SJSA1 (cell line): ENCODE results near the gene AGER. TPM values are rescaled to one million over a fixed set of nuclear protein-coding genes. Genes with fewer than 3 reads are reported as not detected.
A peak's percentile ranks its signal among the peaks of the same experiment; 100 is the strongest.
"Not testable (repeated sequence)": the region's sequence is repeated elsewhere in the genome, so short reads cannot be mapped to it uniquely, and the experiment has no call there.

Source experiments
- DNase-seq, 2 experiments: peaks; one replicate each; pipeline ENCODE4 v3.0.0-alpha.2; 2015 to 2020; ENCODE audit warnings: low spot score in 2 of 2, low read depth in 1 of 2
- H3K27ac ChIP-seq: fragments of 250-450 bp; sonication (Bioruptor Pico); 2 replicates; pipeline ENCODE4 v1.5.1; 2020; ENCODE audit warnings: mild to moderate bottlenecking, moderate library complexity
- H3K27me3 ChIP-seq: fragments of 250-450 bp; sonication (Bioruptor Pico); replicated peaks from 2 replicates; pipeline ENCODE4 v1.5.1; 2020; ENCODE audit warnings: mild to moderate bottlenecking, moderate library complexity
- H3K36me3 ChIP-seq: fragments of 250-450 bp; sonication (Bioruptor Pico); 2 replicates; pipeline ENCODE4 v1.5.1; 2020; ENCODE audit warnings: mild to moderate bottlenecking
- H3K4me1 ChIP-seq: fragments of 250-450 bp; sonication (Bioruptor Pico); replicated peaks from 2 replicates; pipeline ENCODE4 v1.6.1; 2021; ENCODE audit warnings: mild to moderate bottlenecking
- H3K4me3 ChIP-seq: fragments of 250-450 bp; sonication (Bioruptor Pico); 2 replicates; pipeline ENCODE4 v1.5.1; 2020; ENCODE audit warnings: mild to moderate bottlenecking
- H3K9me3 ChIP-seq: fragments of 250-450 bp; sonication (Bioruptor Pico); replicated peaks from 2 replicates; pipeline ENCODE4 v1.5.1; 2020; ENCODE audit warnings: mild to moderate bottlenecking
- total RNA-seq: library from RNA; depleted of rRNA; stranded (reverse); fragments of >200 nt; shearing (Covaris generic); gene quantifications from 2 replicates; pipeline ENCODE4 v1.2.3, GENCODE V29; 2014

AGER gene
- total RNA-seq, 1 experiment from 2014 or later: 0.76 TPM

DNA sequence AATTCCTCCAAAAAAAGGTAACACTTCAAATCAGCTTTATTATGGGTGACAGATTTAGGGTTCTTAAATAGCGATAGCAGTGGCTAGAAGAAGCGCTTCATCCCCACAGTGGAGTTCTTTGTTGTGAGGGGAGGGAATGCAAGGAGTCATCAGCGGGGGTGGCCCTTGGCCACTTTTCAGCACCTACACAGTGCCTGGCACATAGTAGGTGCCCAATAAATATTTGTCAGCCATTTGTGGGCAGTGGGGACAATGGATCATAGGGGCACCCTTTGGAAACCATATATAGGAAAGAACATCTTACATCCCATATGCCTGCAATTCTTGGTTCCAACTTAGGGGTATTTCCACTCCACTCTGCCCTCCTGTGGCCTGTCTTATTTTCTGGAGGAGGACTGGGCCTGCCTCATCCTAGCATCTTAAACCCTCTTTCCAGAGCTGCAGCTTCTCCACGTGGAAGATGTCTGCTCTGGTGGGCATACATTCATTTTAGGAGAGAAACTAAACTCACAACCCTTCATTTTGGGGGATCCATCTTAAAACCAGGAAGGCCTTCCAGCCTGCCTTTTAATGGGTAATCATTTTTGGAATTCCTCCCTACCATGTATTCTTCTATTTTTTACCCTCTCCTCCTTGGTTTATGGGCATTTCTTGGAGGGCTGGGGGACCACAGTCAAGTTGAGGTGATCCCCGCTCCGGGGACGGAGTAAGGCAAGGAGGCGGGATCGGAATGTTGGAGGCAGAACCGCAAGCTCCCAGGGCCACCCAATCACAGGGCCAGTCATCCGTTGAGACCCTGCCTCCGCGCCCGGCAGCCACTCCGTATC lies 11.0 kb upstream of the AGER start:
- no peaks in the 10 kb centered on the region for H3K36me3 ChIP-seq
- H3K27me3 ChIP-seq: no peaks in the 10 kb centered on the region
- peak overlapping the region; percentile 30 for H3K4me3 ChIP-seq
- DNase-seq: peak in 1 of 2 experiments; percentile 46
- H3K4me1 ChIP-seq: peaks cover 47% of the 10 kb centered on the region
- H3K27ac ChIP-seq: peak overlapping the region; percentile 70
- H3K9me3 ChIP-seq: no peaks in the 10 kb centered on the region

DNA sequence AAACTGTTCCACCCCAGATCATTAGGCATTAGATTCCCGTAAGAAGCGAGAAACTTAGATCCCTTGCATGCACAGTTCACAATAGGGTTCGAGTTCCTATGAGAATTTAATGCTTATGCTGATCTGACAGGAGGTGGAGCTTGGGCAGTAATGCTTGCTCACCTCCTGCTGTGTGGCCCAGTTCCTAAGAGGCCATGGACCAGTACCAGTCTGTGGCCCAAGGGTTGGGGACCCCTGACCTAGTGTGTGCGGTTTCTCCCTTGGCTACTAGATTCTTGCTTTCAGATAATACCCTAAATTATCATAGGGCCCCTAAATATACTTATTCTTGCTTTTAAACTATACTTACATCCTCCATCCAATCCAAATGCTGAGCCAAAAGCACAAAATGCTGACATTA lies 10.3 kb upstream of the AGER start:
- no peaks in the 10 kb centered on the region for H3K36me3 ChIP-seq
- no peak overlapping the region for H3K27ac ChIP-seq
- no peak overlapping the region for H3K4me3 ChIP-seq
- no peaks in the 10 kb centered on the region for H3K9me3 ChIP-seq
- H3K4me1 ChIP-seq: peaks cover 48% of the 10 kb centered on the region
- H3K27me3 ChIP-seq: no peaks in the 10 kb centered on the region
- DNase-seq: no peak

DNA sequence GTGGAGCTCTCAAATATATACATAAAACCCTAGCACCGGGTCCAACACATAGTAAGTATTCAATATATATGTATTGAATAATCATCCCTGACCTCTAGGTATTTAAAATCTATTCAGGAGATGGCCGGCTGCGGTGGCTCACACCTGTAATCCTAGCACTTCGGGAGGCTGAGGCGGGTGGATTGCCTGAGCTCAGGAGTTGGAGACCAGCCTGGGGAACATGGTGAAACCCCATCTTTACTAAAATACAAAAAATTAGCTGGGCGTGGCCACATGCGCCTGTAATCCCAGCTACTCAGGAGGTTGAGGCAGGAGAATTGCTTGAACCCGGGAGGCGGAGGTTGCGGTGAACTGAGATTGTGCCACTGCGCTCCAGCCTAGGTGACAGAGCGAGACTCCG lies 9.0 kb upstream of the AGER start:
- peaks cover 61% of the 10 kb centered on the region for H3K4me1 ChIP-seq
- peak overlapping the region; percentile 62 for H3K27ac ChIP-seq
- H3K36me3 ChIP-seq, DNase-seq, H3K27me3 ChIP-seq, H3K9me3 ChIP-seq: not testable (repeated sequence)
- peak overlapping the region; percentile 9; the same call in 1 of the 2 replicates for H3K4me3 ChIP-seq

DNA sequence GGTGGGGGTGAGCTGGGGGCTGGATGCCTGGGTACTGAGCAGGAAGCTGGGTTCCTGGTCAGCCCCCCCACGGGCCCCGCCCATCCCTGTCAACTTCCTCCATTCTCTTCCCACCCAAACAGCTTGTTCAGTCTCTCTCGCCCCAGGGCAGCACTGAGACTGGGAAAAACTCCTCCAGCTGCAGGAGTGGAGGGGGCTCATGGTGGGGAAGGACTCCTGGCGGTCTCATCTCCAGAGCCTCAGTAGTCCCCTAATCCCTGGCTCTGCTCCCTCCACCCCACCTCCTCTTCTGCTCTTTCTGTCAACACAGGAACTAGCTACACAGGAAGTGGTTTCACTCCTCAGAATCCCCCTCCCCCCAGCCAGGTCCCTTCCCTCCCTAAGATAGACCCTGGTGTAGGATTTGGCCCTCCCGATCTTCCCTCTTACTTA lies 8.6 kb upstream of the AGER start, which contains the start of gene GPSM3:
GPSM3 (minus strand) TSS at position 36 of the 432 bp plus-strand sequence. CDS start 130 bp downstream, outside the sequence.
- H3K27me3 ChIP-seq: no peaks in the 10 kb centered on the region
- peak; percentile 68 to 75 for DNase-seq
- H3K27ac ChIP-seq: peak within 1 kb of the TSS; percentile 62
- H3K4me1 ChIP-seq: peaks cover 65% of the 10 kb centered on the region
- peak within 1 kb of the TSS; percentile 9; the same call in 1 of the 2 replicates for H3K4me3 ChIP-seq
- peaks cover 13% of the 10 kb centered on the region for H3K36me3 ChIP-seq
- H3K9me3 ChIP-seq: no peaks in the 10 kb centered on the region

DNA sequence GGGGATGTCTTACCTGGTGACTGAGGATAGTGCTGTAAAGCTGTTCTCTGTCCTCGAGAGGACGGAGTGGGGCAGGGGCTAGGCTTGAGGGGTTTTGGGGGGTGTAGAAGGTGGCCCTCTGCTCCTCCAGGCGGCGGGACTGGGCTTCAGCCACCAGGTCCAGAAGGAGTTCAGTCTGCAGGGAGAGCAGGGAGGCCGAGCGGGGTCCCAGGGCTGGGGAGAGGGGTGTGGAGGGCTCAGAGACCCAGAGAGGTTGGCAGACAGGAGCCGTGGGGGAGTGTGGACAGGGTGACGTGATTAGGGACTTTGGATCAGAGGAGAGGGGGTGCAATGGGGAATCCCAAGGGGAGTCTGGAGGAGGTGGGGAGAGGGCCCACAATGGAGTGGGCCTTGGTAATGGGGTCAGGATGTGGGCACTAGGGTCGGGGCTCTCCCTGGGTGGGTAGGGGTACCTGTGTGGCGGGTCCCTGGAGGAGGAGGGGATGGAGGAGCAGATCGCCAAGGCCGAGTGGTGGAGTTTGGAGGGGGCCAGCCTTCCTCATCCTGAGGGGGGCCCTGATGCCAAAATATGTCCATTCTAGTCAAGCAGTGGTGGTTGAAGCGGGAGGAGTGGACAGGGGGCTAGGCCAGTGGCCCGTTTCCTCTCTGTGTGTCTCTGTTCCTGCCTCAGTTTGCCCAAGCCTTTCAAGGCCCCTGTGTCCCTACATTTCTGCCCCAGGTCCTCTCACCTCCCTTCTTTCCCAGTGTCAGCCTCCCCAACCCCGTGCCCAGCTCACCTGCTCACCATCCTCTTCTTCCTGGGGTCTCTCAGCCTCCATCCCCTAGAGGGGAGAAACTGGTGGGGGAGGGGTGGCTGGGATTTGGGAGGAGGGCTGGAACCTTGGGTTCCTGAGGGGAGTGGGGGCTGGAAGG lies 7.9 kb upstream of the AGER start:
- no peak for DNase-seq
- H3K27ac ChIP-seq: peak overlapping the region; percentile 62
- H3K4me1 ChIP-seq: peaks cover 60% of the 10 kb centered on the region
- H3K4me3 ChIP-seq: no peak overlapping the region
- H3K9me3 ChIP-seq: no peaks in the 10 kb centered on the region
- H3K36me3 ChIP-seq: peaks cover 19% of the 10 kb centered on the region
- H3K27me3 ChIP-seq: no peaks in the 10 kb centered on the region

DNA sequence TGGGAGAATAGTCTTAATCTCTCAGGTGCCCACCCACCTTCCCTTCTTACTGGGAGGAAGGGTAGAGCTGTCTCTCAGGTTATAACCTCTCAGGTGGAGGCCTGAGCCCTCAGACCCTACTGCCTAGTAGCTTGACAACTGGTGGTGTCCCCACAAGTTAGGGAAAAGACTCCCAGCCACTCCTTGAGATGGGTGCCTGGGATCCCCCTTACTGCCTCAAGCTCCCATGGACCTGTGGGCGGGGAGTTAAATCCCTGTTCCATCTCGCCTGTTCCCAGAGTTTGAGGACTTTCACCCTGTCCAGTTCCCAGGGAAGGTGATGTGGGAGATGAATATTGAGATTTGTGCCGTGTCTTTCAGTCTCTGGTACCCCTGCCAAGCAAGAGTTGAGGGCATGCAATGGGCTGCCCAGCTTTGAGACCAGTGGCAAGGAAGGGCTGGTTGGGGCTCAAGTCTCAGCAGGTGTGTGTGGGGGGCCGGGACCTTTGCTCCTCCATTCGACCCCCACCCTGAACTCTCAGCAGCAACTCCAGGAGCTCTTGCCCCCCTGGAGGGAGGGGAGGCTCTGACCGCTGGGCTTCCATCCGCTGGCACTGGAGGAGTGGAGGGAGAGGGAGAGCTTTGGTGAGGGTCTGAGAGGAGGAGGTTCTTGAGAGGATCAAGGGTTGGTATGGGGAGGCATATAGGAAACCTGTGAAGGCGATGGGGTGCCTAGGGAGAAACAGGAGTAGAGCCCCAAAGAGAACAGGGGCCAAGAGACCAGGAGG lies 7.0 kb upstream of the AGER start:
- Histone ChIP-seq H3K27ac (no peak overlapping the region), H3K4me1 (peaks cover 52% of the 10 kb centered on the region), H3K9me3 (no peaks in the 10 kb centered on the region), H3K4me3 (no peak overlapping the region), H3K27me3 (no peaks in the 10 kb centered on the region), H3K36me3 (peaks cover 28% of the 10 kb centered on the region)
- DNase-seq: no peak

DNA sequence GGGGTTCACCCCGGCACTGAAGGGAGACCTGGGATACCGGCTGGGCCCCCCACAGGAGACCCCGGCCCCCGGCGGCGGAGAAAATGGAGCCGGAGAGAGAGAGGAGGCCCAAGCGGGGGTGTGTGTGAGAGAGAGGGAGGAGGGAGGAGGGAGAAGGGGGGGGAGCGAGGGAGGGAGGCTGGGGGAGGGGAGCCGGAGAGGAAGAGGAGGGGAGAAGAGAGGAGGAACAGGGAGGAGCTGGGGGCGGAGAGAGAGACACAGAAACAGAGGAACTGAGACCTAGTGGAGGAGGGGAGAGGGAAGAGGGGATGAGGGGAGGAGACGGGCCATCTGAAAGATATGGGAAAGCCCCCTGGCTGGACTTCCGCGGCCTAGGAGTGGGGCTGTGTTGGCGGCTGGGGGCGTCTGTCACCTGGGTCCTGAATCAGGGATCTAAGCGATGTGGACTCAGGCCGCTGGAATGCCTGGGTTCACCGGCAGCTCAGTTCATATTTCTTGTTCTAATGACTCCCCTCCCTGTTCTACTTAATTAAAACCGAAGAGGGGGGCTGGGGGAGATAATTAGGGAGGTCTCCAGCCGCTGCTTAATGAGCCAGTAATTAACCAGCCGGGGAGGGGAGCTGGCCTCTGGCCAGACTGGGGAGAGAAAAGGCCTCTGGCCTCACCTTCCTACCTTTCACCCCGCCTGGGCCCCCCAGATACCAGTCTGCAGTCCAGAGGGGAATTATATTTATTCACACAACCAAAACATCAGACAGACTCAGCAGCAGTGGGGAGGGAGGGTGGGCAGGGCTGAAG lies 6.2 kb upstream of the AGER start, which contains the start of gene PBX2:
PBX2 (minus strand) TSS at position 149 of the 798 bp plus-strand sequence. CDS start 287 bp downstream, outside the sequence.
- Histone ChIP-seq H3K4me3 (peak within 1 kb of the TSS; percentile 50), H3K9me3 (no peaks in the 10 kb centered on the region), H3K4me1 (peaks cover 50% of the 10 kb centered on the region), H3K36me3 (peaks cover 28% of the 10 kb centered on the region), H3K27me3 (no peaks in the 10 kb centered on the region), H3K27ac (peak within 1 kb of the TSS; percentile 68)
- DNase-seq: peak; percentile 81 to 93

DNA sequence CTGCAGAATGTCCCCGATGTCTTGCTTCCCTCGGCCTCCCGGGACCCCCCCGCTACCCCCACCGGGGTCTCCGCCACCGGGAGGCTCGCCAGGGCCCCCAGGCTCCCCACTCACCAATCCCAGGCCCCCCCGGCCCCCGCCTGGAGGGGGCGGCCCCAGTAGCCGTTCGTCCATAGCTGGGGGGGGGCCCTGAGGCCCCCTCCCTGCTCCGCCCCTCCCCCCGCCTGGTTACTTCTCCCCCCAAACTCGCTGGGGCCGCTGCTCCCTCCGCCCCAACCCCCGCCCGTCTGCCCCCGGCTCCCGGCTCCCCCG lies 5.6 kb upstream of the AGER start:
- H3K27me3 ChIP-seq: no peaks in the 10 kb centered on the region
- H3K27ac ChIP-seq: peak overlapping the region; percentile 68
- no peak for DNase-seq

DNA sequence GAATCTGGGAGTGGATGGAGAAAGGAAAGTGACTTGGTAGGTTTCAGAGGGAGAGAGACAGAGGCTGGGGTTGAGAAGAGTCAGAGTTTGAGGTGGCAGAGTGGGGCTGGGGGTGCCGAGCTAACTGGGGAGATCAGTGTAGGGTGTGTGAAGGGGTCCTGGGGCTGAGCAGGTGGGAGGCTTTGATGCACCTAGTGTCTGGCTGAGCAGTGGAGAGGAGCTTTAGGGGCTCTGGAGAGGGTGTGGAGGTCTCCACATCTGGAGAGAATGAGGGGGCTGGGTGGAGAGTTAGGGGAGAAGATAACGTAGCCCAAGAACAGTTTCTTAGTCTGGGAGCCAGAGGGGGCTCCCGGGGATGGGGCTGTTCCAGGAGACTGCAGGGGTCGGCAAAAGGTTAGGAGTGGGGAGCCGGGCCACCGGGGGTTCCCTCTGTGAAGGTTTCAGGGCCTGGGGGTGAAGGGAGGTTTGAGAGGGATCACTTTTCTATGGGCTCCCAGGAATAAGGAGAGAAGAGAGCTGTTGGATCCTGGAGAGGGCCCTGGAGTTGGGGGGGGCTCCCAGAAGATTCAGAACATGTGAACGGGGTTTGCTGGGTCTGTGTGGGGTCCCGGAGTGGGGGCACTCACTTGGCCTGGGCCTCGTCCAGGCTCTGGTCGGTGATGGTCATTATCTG lies 5.2 kb upstream of the AGER start:
- H3K27me3 ChIP-seq: no peaks in the 10 kb centered on the region
- DNase-seq: no peak
- no peaks in the 10 kb centered on the region for H3K9me3 ChIP-seq
- peaks cover 41% of the 10 kb centered on the region for H3K4me1 ChIP-seq
- H3K4me3 ChIP-seq: peak overlapping the region; percentile 50
- peak overlapping the region; percentile 68 for H3K27ac ChIP-seq
- H3K36me3 ChIP-seq: peaks cover 30% of the 10 kb centered on the region

More for the DNA sequence above, 5.6 kb upstream of the AGER start:
- peaks cover 44% of the 10 kb centered on the region for H3K4me1 ChIP-seq
- H3K9me3 ChIP-seq: no peaks in the 10 kb centered on the region
- H3K4me3 ChIP-seq: peak overlapping the region; percentile 50
- H3K36me3 ChIP-seq: peaks cover 28% of the 10 kb centered on the region

DNA sequence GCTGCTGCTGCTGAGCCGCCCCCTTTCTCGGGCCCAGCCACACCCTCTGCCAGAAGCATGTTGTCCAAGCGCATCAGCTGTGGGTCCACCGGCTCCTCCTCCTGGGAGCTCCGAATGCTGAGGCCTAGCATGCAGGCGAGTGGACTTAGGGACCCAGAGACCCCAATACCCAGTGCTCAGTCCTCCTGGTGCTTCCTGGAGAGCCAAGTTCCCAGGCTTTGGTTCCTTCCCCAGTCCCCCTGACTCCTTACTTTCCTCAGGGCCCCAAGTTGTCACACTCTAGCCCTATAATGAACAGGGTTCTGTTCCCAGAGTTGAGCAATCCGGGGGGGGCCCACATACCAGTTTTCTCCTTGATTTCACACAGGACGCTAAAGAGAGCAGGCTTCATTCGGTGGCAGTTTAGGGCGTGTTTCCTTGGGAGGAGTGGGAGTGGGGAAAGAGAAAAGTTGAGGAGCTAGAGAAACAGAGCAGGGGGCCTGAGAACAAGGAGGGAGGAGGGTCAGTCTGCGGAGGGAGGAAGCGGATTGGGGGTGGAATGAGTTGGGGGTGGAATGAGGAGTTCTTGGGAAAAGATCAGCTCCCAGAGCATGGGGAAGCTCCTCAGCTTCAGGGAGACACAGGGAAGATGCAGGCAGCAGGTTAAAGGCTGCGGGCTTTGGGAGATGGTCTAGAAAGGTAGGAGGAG lies 4.5 kb upstream of the AGER start:
- Histone ChIP-seq H3K36me3 (peaks cover 37% of the 10 kb centered on the region), H3K4me3 (peak overlapping the region; percentile 50), H3K27me3 (no peaks in the 10 kb centered on the region), H3K27ac (peak overlapping the region; percentile 68), H3K9me3 (no peaks in the 10 kb centered on the region), H3K4me1 (peaks cover 41% of the 10 kb centered on the region)
- no peak for DNase-seq

DNA sequence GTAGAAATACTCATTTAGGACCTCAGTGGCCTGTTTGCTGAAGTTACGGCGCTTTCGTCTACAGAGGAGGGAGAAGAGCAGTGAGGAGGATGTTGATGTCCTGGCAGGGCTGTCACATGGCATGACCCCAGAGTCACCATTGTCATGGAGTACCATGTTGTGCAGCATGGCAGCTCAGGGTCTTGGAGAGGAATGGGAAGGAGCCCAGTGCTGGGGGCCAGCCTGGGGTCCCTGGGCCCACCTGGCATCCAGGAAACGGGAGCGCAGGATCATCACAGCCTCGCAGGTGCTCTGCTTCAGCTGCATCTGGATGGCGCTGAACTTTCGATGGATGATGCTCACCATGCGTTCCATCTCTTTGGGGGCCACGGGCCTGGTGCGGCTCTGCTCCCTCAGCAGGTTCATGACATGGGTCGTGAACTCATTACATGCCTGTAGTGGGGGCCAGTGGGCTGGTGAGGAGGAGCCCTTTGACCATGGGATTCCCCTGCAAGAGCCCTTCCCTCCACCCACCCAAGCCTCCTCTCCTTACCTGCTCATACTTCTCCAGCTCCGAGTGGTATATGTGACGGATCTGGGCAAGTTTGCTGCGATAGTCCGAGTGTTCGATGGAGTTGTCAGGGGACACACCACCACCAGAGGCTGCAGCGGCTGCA lies 3.8 kb upstream of the AGER start:
- H3K27ac ChIP-seq: not testable (repeated sequence)

More for the DNA sequence above, 3.8 kb upstream of the AGER start:
- not testable (repeated sequence) for H3K9me3 ChIP-seq, DNase-seq, H3K27me3 ChIP-seq, H3K4me3 ChIP-seq
- H3K36me3 ChIP-seq: peaks cover 43% of the 10 kb centered on the region
- H3K4me1 ChIP-seq: peaks cover 38% of the 10 kb centered on the region
